ENCODE data around the gene SCGB3A2. TPM values are rescaled to one million over a fixed set of nuclear protein-coding genes. Genes with fewer than 3 reads are reported as not detected.
A peak's percentile ranks its signal among the peaks of the same experiment; 100 is the strongest.

The SCGB3A2 gene
- total RNA-seq, 1 donor from 2014 or later: not detected

GRCh38 chr5:147904110-147904509, 25.6 kb downstream of the SCGB3A2 start:
- no peak overlapping the region for H3K4me2 ChIP-seq

GRCh38 chr5:147906326-147907095, 28.0 kb downstream of the SCGB3A2 start, which contains the start of gene C5orf46:
TSS of gene C5orf46 (minus strand) at chr5:147906538. CDS start at chr5:147906501, 37 bp downstream.
- Mint-ChIP-seq H3K4me3 (no peak within 1 kb of the TSS), H3K9me3 (no peaks in the 10 kb centered on the region), H3K4me1 (no peaks in the 10 kb centered on the region), H3K36me3 (no peaks in the 10 kb centered on the region), H3K27ac (peak within 1 kb of the TSS; percentile 3), H3K27me3 (ENCODE audit: insufficient read depth, low read depth) (peaks cover 2% of the 10 kb centered on the region)
- Histone ChIP-seq H3K27me3 (no peaks in the 10 kb centered on the region), H4K20me1 (ENCODE audit: low read depth) (no peaks in the 10 kb centered on the region), H2AFZ (replicated peaks) (no peak within 1 kb of the TSS), H3K4me1 (no peaks in the 10 kb centered on the region), H3F3A (ENCODE audit: low read depth) (no peaks in the 10 kb centered on the region), H3K4me3 (no peak within 1 kb of the TSS), H3K9ac (no peak within 1 kb of the TSS), H3K27ac (no peak within 1 kb of the TSS), H3K79me2 (ENCODE audit: low read depth) (no peaks in the 10 kb centered on the region), H3K36me3 (no peaks in the 10 kb centered on the region), H3K9me3 (ENCODE audit: low read depth) (no peaks in the 10 kb centered on the region), H3K4me2 (no peak within 1 kb of the TSS)
- no peak for DNase-seq (ENCODE audit: low spot score)
- TF ChIP-seq, protein P1, sequence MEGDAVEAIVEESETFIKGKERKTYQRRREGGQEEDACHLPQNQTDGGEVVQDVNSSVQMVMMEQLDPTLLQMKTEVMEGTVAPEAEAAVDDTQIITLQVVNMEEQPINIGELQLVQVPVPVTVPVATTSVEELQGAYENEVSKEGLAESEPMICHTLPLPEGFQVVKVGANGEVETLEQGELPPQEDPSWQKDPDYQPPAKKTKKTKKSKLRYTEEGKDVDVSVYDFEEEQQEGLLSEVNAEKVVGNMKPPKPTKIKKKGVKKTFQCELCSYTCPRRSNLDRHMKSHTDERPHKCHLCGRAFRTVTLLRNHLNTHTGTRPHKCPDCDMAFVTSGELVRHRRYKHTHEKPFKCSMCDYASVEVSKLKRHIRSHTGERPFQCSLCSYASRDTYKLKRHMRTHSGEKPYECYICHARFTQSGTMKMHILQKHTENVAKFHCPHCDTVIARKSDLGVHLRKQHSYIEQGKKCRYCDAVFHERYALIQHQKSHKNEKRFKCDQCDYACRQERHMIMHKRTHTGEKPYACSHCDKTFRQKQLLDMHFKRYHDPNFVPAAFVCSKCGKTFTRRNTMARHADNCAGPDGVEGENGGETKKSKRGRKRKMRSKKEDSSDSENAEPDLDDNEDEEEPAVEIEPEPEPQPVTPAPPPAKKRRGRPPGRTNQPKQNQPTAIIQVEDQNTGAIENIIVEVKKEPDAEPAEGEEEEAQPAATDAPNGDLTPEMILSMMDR (IDR thresholded peaks at IDR 0.05): no peak
- TF ChIP-seq EZH2 (IDR thresholded peaks at IDR 0.05): no peak
- no peak for TF ChIP-seq EZH2phosphoT487 (IDR thresholded peaks at IDR 0.05)

More at GRCh38 chr5:147904110-147904509, 25.6 kb downstream of the SCGB3A2 start:
- H3K27me3 Mint-ChIP-seq (ENCODE audit: insufficient read depth, low read depth): peaks cover 2% of the 10 kb centered on the region
- Histone ChIP-seq H3K4me1 (no peaks in the 10 kb centered on the region), H3K4me3 (no peak overlapping the region), H3K27me3 (no peaks in the 10 kb centered on the region), H3K9ac (no peak overlapping the region), H3K9me3 (ENCODE audit: low read depth) (no peaks in the 10 kb centered on the region), H4K20me1 (ENCODE audit: low read depth) (no peaks in the 10 kb centered on the region), H3F3A (ENCODE audit: low read depth) (no peaks in the 10 kb centered on the region), H3K79me2 (ENCODE audit: low read depth) (no peaks in the 10 kb centered on the region), H3K36me3 (no peaks in the 10 kb centered on the region), H2AFZ (replicated peaks) (no peak overlapping the region), H3K27ac (no peak overlapping the region)
- H3K36me3 Mint-ChIP-seq: no peaks in the 10 kb centered on the region
- H3K9me3 Mint-ChIP-seq: no peaks in the 10 kb centered on the region
- no peak overlapping the region for H3K27ac Mint-ChIP-seq
- no peak for DNase-seq (ENCODE audit: low spot score)
- H3K4me3 Mint-ChIP-seq: no peak overlapping the region
- no peaks in the 10 kb centered on the region for H3K4me1 Mint-ChIP-seq
- no peak for TF ChIP-seq EZH2 (IDR thresholded peaks at IDR 0.05)
- TF ChIP-seq EZH2phosphoT487 (IDR thresholded peaks at IDR 0.05): no peak

GRCh38 chr5:147911427-147911826, 32.9 kb downstream of the SCGB3A2 start:
- H2AFZ ChIP-seq (replicated peaks): no peak overlapping the region
- no peak overlapping the region for H3K27ac Mint-ChIP-seq
- H3K9me3 Mint-ChIP-seq: no peaks in the 10 kb centered on the region
- H3K36me3 ChIP-seq: no peaks in the 10 kb centered on the region
- H3K27ac ChIP-seq: no peak overlapping the region
- H3F3A ChIP-seq (ENCODE audit: low read depth): no peaks in the 10 kb centered on the region
- no peak overlapping the region for H3K4me3 Mint-ChIP-seq
- H3K4me1 Mint-ChIP-seq: no peaks in the 10 kb centered on the region
- H3K9ac ChIP-seq: no peak overlapping the region
- no peaks in the 10 kb centered on the region for H3K36me3 Mint-ChIP-seq
- no peaks in the 10 kb centered on the region for H3K9me3 ChIP-seq (ENCODE audit: low read depth)
- no peak overlapping the region for H3K4me3 ChIP-seq
- no peak for DNase-seq (ENCODE audit: low spot score)
- no peak overlapping the region for H3K4me2 ChIP-seq
- no peaks in the 10 kb centered on the region for H3K27me3 ChIP-seq
- H3K27me3 Mint-ChIP-seq (ENCODE audit: insufficient read depth, low read depth): peaks cover 2% of the 10 kb centered on the region
- no peaks in the 10 kb centered on the region for H3K79me2 ChIP-seq (ENCODE audit: low read depth)
- no peaks in the 10 kb centered on the region for H3K4me1 ChIP-seq
- no peaks in the 10 kb centered on the region for H4K20me1 ChIP-seq (ENCODE audit: low read depth)
- TF ChIP-seq EZH2 (IDR thresholded peaks at IDR 0.05) (no peak), EZH2phosphoT487 (IDR thresholded peaks at IDR 0.05) (no peak)
- TF ChIP-seq, protein P1 (IDR thresholded peaks at IDR 0.05): no peak

- no peaks in the 10 kb centered on the region for H3K79me2 ChIP-seq (ENCODE audit: low read depth)
- H3K27ac Mint-ChIP-seq: no peak overlapping the region
- no peak overlapping the region for H2AFZ ChIP-seq (replicated peaks)
- H3K4me1 ChIP-seq: no peaks in the 10 kb centered on the region
- H4K20me1 ChIP-seq (ENCODE audit: low read depth): no peaks in the 10 kb centered on the region
- no peaks in the 10 kb centered on the region for H3F3A ChIP-seq (ENCODE audit: low read depth)
- H3K9ac ChIP-seq: no peak overlapping the region
- no peaks in the 10 kb centered on the region for H3K36me3 Mint-ChIP-seq
- no peaks in the 10 kb centered on the region for H3K9me3 ChIP-seq (ENCODE audit: low read depth)
- no peak overlapping the region for H3K4me2 ChIP-seq
- no peaks in the 10 kb centered on the region for H3K9me3 Mint-ChIP-seq
- no peaks in the 10 kb centered on the region for H3K27me3 Mint-ChIP-seq (ENCODE audit: insufficient read depth, low read depth)
- no peak for TF ChIP-seq EZH2 (IDR thresholded peaks at IDR 0.05)
- TF ChIP-seq EZH2phosphoT487 (IDR thresholded peaks at IDR 0.05): no peak
- TF ChIP-seq, protein P1 (IDR thresholded peaks at IDR 0.05): no peak
- H3K4me1 Mint-ChIP-seq: no peaks in the 10 kb centered on the region
- no peak overlapping the region for H3K4me3 Mint-ChIP-seq
- no peaks in the 10 kb centered on the region for H3K27me3 ChIP-seq
- DNase-seq (ENCODE audit: low spot score): no peak
- no peak overlapping the region for H3K27ac ChIP-seq
- H3K4me3 ChIP-seq: no peak overlapping the region
- no peaks in the 10 kb centered on the region for H3K36me3 ChIP-seq
Observed at GRCh38 chr5:147912011-147912410, 33.5 kb downstream of the SCGB3A2 start.
